Esophagus squamous epithelium (tissue), 5 donors: ENCODE data around the gene MYL9. TPM values are rescaled to one million over a fixed set of nuclear protein-coding genes. Genes with fewer than 3 reads are reported as not detected.

Source experiments
- DNase-seq: peaks from one replicate; lab custom pipeline; 2025; lab: John Stamatoyannopoulos, UW
- H3K27ac ChIP-seq, 4 donors: fragments of 200-600 bp; sonication (generic); one replicate each; pipeline ENCODE4 v1.5.1; 2016 to 2019; ENCODE audit warnings: mild to moderate bottlenecking in 1 of 4
- H3K27me3 ChIP-seq, 4 donors: fragments of 200-600 bp; sonication (generic); 1 replicate in 3 of 4; 2 replicates in 1 of 4; pipeline versions ENCODE4 v1.5.1 to v1.6.0; 2017 to 2021; ENCODE audit warnings: antibody characterized with exemption in 1 of 4
- H3K36me3 ChIP-seq, 3 donors: fragments of 200-600 bp; sonication (generic); one replicate each; pipeline ENCODE4 v1.5.1; 2016 to 2019
- H3K4me1 ChIP-seq, 3 donors: fragments of 200-600 bp; sonication (generic); one replicate each; pipeline ENCODE4 v1.5.1; 2017 to 2019
- H3K4me3 ChIP-seq, 4 donors: fragments of 200-600 bp; sonication (generic); 1 replicate in 3 of 4; 2 replicates in 1 of 4; pipeline ENCODE4 v1.5.1; 2016 to 2019; ENCODE audit warnings: mild to moderate bottlenecking in 2 of 4, moderate library complexity in 1 of 4
- H3K9me3 ChIP-seq, 3 donors: fragments of 200-600 bp; sonication (generic); one replicate each; pipeline ENCODE4 v1.5.1; 2016 to 2019
- CTCF ChIP-seq, 6 experiments: fragments of 450-650 bp in 4 of 6; fragments of 200-600 bp in 2 of 6; sonication (generic) in 2 of 6; IDR thresholded peaks; one replicate each; pipeline ENCODE4 v1.5.1; 2016 to 2019; ENCODE audit warnings: antibody characterized with exemption in 6 of 6, mild to moderate bottlenecking in 4 of 6, moderate library complexity in 4 of 6
- POLR2A ChIP-seq, 4 donors: fragments of 450-650 bp; IDR thresholded peaks; one replicate each; pipeline ENCODE4 v1.6.1; 2017; ENCODE audit warnings: antibody characterized with exemption in 4 of 4, mild to moderate bottlenecking in 4 of 4, moderate library complexity in 3 of 4
- WGBS, 2 donors: methylation state at CpG; one replicate each; pipeline ENCODE4 v1.1.5; 2018; 5-methylcytosine and 5-hydroxymethylcytosine counted together
- intact Hi-C: fragments of 100-400 bp; cut with DNase I; formaldehyde crosslinking; loops from one replicate; pipeline ENCODE4 v1.15.0; 2022
- total RNA-seq, 4 donors: library from RNA; depleted of rRNA; stranded (reverse); fragments of >200 nt; gene quantifications; one replicate each; pipeline ENCODE4 v1.1.0, GENCODE V29; 2016
- donor health status: DM: yes; HTN: yes; CAD: no.

The MYL9 gene
- total RNA-seq, 4 donors from 2014 or later: 10.7 to 313 (median 60.7) TPM

DNA sequence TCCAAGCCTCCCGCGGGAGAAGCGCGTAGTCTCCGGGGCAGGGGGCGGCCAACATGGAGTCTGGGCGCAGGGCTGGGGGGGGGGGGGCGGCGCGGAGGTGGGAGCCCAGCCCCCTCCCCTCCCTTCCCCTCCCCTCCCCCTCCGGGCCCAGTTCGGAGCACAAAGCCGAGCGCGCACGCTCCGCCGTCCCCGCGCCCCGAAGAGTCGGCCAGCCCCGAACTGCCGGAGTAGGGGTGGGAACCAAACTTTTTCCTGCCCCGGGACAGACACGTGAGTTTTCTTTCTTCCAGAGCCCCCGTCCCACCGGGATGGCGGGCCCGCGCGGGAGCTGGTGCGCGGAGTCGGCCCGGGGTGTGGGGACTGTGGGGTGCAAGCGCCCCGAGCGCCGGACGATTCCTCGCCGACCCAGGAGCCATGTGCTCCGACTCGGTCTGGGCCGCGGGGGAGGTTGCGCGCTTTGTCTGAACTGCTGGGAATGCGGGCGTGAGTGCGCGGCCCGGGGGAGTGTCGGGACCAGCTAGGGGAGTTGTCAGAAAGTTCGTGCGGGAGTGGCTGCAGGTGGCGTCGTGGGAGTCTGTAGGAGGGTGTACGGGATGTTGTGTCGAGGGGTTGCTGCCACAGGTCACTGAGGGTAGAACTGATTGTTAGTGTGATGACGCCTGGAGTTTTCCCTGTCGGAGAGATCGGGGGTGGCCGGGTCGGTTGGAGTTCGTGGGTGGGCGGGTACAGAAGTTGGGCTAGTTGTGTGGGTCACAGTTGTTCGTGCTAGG, 33.2 kb downstream of the MYL9 start:
- Histone ChIP-seq H3K9me3 (no peaks in the 10 kb centered on the region), H3K27me3 (peaks cover 0 to 35% (median 0%) of the 10 kb centered on the region in 4 donors), H3K36me3 (peaks cover 0 to 13% (median 2%) of the 10 kb centered on the region in 3 donors), H3K4me1 (peaks cover 10 to 49% (median 17%) of the 10 kb centered on the region in 3 donors), H3K27ac (peak overlapping the region; percentile 82 to 95 (median 92)), H3K4me3 (peak overlapping the region; percentile 47 to 89 (median 80))
- no peak for TF ChIP-seq POLR2A (IDR thresholded peaks at IDR 0.05)
- no peak for TF ChIP-seq CTCF (IDR thresholded peaks at IDR 0.05)
- no peak for DNase-seq
- intact Hi-C loops: no loop called here
- 1% methylated on average over 13 to 18 of the region's 69 CpGs for WGBS, 2 donors

- DNase-seq: no peak
- Histone ChIP-seq H3K4me3 (no peak overlapping the region), H3K9me3 (no peaks in the 10 kb centered on the region), H3K27ac (peak overlapping the region in 1 of 4 donors; percentile 91), H3K27me3 (peaks cover 0 to 42% (median 0%) of the 10 kb centered on the region in 4 donors), H3K36me3 (peaks cover 0 to 29% (median 12%) of the 10 kb centered on the region in 3 donors), H3K4me1 (peaks cover 10 to 49% (median 17%) of the 10 kb centered on the region in 3 donors)
- intact Hi-C loops: no loop called here
- 41 to 73% methylated on average over 1 of the region's 1 CpG for WGBS, 2 donors
- no peak for TF ChIP-seq CTCF (IDR thresholded peaks at IDR 0.05)
- TF ChIP-seq POLR2A (IDR thresholded peaks at IDR 0.05): no peak
Observed at GRCh38 chr20:36576081-36576445, 34.7 kb downstream of the MYL9 start.

DNA sequence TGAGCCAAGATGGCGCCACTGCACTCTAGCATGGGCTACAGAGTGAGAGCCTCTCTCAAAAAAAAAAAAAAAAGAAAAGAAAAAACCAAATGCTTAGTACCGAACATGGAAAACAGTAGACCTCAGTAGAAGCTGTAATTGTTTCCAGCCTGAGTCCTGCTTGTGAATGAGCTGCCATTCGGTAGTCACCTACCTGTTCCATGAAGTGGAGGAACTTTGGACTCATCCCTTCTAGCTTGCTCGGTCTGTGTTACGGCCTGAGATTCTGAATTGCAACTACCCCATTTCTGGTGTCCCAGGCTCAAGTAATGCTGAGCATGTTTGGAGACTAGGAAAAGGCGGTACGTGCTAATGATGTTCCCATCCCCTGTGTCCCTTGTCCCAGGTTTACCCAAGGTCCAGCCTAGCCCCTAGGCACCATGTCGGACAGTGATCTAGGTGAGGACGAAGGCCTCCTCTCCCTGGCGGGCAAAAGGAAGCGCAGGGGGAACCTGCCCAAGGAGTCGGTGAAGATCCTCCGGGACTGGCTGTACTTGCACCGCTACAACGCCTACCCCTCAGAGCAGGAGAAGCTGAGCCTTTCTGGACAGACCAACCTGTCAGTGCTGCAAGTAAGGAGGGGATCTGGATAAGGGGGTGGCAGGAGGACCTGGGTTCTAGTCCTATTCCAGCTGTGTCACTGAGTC, 37.2 kb downstream of the MYL9 start:
- TF ChIP-seq POLR2A (IDR thresholded peaks at IDR 0.05): no peak
- no peak for TF ChIP-seq CTCF (IDR thresholded peaks at IDR 0.05)
- H3K36me3 ChIP-seq: peaks cover 0 to 47% (median 12%) of the 10 kb centered on the region in 3 donors
- peaks cover 1 to 36% (median 17%) of the 10 kb centered on the region in 3 donors for H3K4me1 ChIP-seq
- no peak overlapping the region for H3K27ac ChIP-seq
- intact Hi-C loops: no loop called here
- H3K4me3 ChIP-seq: no peak overlapping the region
- peaks cover 0 to 49% (median 0%) of the 10 kb centered on the region in 4 donors for H3K27me3 ChIP-seq
- no peak for DNase-seq
- WGBS, 2 donors: 92 to 94% methylated on average over 14 of the region's 15 CpGs
- no peaks in the 10 kb centered on the region for H3K9me3 ChIP-seq

GRCh38 chr20:36579996-36580545, 38.8 kb downstream of the MYL9 start:
- no peaks in the 10 kb centered on the region for H3K9me3 ChIP-seq
- H3K27ac ChIP-seq: no peak overlapping the region
- no peak overlapping the region for H3K4me3 ChIP-seq
- no peak for TF ChIP-seq CTCF (IDR thresholded peaks at IDR 0.05)
- TF ChIP-seq POLR2A (IDR thresholded peaks at IDR 0.05): no peak
- peaks cover 0 to 47% (median 12%) of the 10 kb centered on the region in 3 donors for H3K36me3 ChIP-seq
- no peak for DNase-seq
- H3K27me3 ChIP-seq: peaks cover 0 to 53% (median 0%) of the 10 kb centered on the region in 4 donors
- intact Hi-C loops: no loop called here
- peaks cover 0 to 36% (median 15%) of the 10 kb centered on the region in 3 donors for H3K4me1 ChIP-seq
- WGBS, 2 donors: 77 to 83% methylated on average over 1 to 2 of the region's 2 CpGs
